ENCODE measurements around the gene PROS1. TPM values are rescaled to one million over a fixed set of nuclear protein-coding genes. Genes with fewer than 3 reads are reported as not detected.
A peak's percentile ranks its signal among the peaks of the same experiment; 100 is the strongest.

PROS1 gene
- total and polyA plus RNA-seq, 2 of the 8 experiments (the other 6 are each of a cell fraction or from before 2014, with no cell fraction given), result 0.65 to 2.5 TPM

- no peak for TF ChIP-seq SIN3A (conservative IDR thresholded peaks at IDR 0.05 in 1 of 2, IDR thresholded peaks at IDR 0.05 in 1 of 2; ENCODE audit: low read depth in 1 of 2, low read length in 2 of 2)
- no peak for TF ChIP-seq SIX5 (IDR thresholded peaks at IDR 0.05; ENCODE audit: low read depth, low read length)
- peak; percentile 78 for TF ChIP-seq EGR1 (IDR thresholded peaks at IDR 0.05; ENCODE audit: borderline replicate concordance, low read depth, low read length)
- TF ChIP-seq USF2 (IDR thresholded peaks at IDR 0.05; ENCODE audit: low read length), result no peak
- no peak for TF ChIP-seq E2F6 (IDR thresholded peaks at IDR 0.05)
- TF ChIP-seq RNF2 (IDR thresholded peaks at IDR 0.05; ENCODE audit: borderline replicate concordance, low read depth, low read length, missing control alignments, poor library complexity, severe bottlenecking), result no peak
- no peak for TF ChIP-seq SUZ12 (IDR thresholded peaks at IDR 0.05; ENCODE audit: low read length)
- TF ChIP-seq TAF1 (IDR thresholded peaks at IDR 0.05; ENCODE audit: low read depth, low read length), result peak; percentile 61
- peak; percentile 90 for TF ChIP-seq RBBP5 (IDR thresholded peaks at IDR 0.05; ENCODE audit: borderline replicate concordance, low read depth, low read length)
- 0 out of 3 replicates have a peak, but pooled peaks of 1 of the 2 experiments have one; percentile 14 for TF ChIP-seq EP300 (IDR thresholded peaks at IDR 0.05; ENCODE audit: borderline replicate concordance in 1 of 2, low read depth in 2 of 2, low read length in 2 of 2)
- TF ChIP-seq EZH2 (IDR thresholded peaks at IDR 0.05; ENCODE audit: low read depth, low read length, severe bottlenecking), result peak; percentile 33
- TF ChIP-seq TBP (IDR thresholded peaks at IDR 0.05; ENCODE audit: low read depth, low read length), result no peak
- TF ChIP-seq ASH2L (IDR thresholded peaks at IDR 0.05; ENCODE audit: low read length), result peak; percentile 67
Measured at GRCh38 chr3:93973131-93974126, at the start of gene PROS1 (continued).
